Posterior cingulate gyrus (tissue), 11 donors: Measurements from ENCODE around the gene EPS8.

ENCODE experiments used
- DNase-seq, 10 donors: peaks; one replicate each; pipeline versions ENCODE4 v3.0.0 to v3.0.0-alpha.2; 2020 to 2021; ENCODE audit warnings: mixed read lengths in 3 of 10
- intact Hi-C: fragments of 100-400 bp; cut with DNase I; formaldehyde crosslinking; loops from one replicate; pipeline ENCODE4 v1.15.1; 2023

The EPS8 gene

GRCh38 chr12:15701631-15702156 is 87.5 kb downstream of the EPS8 start:
- DNase-seq, result no peak
- intact Hi-C loops, result no loop called here

- no peak for DNase-seq
- intact Hi-C loops, result no loop called here
Measured at GRCh38 chr12:15701206-15701605, 88.0 kb downstream of the EPS8 start.

- intact Hi-C loops, result no loop called here
Measured at GRCh38 chr12:15700595-15700994, 88.6 kb downstream of the EPS8 start.

DNA sequence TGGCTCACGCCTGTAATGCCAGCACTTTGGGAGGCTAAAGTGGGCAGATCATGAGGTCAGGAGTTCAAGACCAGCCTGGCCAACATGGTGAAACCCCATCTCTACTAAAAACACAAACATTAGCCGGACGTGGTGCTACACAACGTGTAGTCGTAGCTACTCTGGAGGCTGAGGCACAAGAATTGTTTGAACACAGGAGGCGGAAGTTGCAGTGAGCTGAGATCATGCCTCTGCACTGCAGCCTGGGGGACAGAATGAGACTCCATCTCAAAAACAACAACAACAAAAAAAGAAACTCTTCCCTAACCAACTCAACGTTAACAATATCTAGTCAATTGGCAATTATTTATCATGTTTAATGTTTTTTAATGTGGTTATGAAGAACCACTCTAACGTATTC is 89.3 kb downstream of the EPS8 start:
- intact Hi-C loops, result no loop called here
- no peak for DNase-seq

More at GRCh38 chr12:15700595-15700994, 88.6 kb downstream of the EPS8 start:
- DNase-seq, result no peak

- DNase-seq, result no peak
- intact Hi-C loops, result no loop called here
Measured at GRCh38 chr12:15698377-15698871, 90.8 kb downstream of the EPS8 start.

- intact Hi-C loops, result no loop called here
- DNase-seq, result no peak
Measured at GRCh38 chr12:15697201-15697600, 92.0 kb downstream of the EPS8 start.

GRCh38 chr12:15693228-15693911 is 95.8 kb downstream of the EPS8 start:
- intact Hi-C loops, result loop anchor here (5.0 kb wide), 1 partner anchor 94 kb away; the partner anchor contains the start of gene EPS8
- DNase-seq, result no peak

DNA sequence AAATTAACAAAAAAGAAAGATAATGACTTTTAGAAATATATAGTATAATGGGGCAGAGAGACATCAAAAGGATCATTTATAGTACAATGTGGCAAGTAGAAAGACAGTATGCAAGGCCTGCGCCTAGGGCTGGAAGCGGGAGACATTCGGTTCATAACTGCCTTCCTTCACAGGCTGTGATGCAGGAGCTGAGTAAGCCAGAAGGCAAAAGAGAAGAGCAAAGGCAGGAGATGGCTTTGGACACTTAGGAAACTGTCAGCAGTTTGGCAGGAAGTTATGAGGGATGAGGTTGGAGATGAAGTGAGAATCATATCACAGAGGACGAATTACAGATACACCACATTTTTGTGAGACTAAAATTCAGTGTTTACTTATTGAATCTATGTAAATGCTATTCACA is 97.8 kb downstream of the EPS8 start:
- intact Hi-C loops, result loop anchor here (5.0 kb wide), 1 partner anchor 96 kb away; the partner anchor contains the start of gene EPS8
- peak in 1 of 10 donors; percentile 33 for DNase-seq

DNA sequence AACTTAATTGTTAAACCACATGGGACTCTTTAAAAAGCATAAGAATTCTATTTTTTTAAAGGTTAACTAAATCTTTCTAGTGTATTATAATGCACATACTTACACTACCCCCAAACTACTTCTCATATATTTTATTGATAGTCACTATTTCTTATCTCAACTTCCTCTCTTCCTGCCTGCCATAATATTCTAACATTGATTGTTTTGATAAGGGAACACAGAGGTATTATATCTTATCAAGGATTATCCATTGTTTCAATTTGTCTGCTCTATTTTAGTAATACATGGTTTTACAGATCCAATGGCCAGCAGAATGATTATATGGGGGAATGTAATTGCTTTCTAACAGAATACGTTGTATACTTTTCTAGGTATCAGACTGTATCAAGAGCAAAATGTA is 98.9 kb downstream of the EPS8 start:
- no peak for DNase-seq
- intact Hi-C loops, result loop anchor here (5.0 kb wide), 1 partner anchor 97 kb away; the partner anchor contains the start of gene EPS8

DNA sequence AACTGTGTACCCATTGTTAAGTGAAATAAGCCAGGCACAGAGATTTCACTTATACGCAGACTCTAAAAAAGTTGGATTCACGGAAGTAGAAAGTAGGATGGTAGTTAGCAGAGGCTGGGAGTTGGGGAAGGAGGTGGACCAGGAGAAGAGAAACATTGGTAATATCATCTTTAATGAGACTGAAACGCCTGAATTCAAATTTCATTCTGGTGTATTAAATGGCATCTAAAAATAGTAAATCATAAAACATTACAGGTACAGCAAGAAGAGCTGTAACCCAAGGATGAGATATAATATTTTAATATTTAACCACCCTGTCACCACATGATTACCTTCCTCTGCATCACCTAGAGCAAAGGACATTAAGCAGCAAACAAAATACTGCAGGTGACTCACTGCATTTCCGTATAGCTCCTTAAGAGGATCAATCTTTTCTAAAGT is 99.4 kb downstream of the EPS8 start:
- no peak for DNase-seq
- intact Hi-C loops, result loop anchor here (5.0 kb wide), 1 partner anchor 98 kb away; the partner anchor contains the start of gene EPS8

DNA sequence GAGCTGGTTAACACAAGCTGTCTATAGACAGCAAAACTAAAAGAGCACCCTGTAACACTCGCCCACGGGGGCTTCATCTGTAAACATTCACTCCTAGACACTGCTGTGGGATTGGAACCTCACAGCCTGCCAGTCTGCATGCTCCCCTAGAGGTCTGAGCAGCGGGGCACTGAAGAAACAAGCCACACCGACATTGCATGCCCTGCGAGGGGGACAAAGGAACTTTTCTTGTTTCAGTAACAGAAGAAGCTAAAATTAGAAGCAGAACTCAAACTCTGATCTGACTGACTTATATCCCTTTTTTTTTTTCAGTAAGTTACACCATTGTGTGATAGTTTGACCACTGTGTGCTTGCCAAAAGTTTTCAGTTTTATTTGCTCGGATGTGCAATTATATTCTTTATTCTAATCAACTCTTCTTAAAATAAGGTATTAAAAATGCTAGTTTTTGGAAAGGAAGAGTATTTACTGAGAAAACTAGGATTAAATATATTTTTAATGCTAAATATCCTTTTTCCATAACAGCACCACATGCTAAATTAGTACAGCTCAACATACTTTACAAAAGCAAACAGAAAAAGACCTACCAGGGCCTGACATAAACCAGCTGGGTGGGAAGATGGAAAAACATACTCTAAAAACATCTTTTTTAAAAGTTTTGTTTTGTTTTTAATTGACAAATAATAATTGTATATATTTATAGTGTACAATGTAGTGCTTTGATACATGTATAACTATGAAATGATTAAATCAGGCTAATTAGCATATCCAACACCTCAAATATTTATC is 100.2 kb downstream of the EPS8 start:
- DNase-seq, result peak in 4 of 10 donors; percentile 21 to 65 (median 49)
- intact Hi-C loops, result no loop called here

- DNase-seq, result peak; percentile 26 to 92 (median 54)
- intact Hi-C loops, result no loop called here
Measured at GRCh38 chr12:15688202-15688736, 100.9 kb downstream of the EPS8 start.

- DNase-seq, result no peak
- intact Hi-C loops, result no loop called here
Measured at GRCh38 chr12:15687583-15687982, 101.6 kb downstream of the EPS8 start.

GRCh38 chr12:15684896-15685658 is 104.1 kb downstream of the EPS8 start:
- DNase-seq, result no peak
- intact Hi-C loops, result no loop called here

DNA sequence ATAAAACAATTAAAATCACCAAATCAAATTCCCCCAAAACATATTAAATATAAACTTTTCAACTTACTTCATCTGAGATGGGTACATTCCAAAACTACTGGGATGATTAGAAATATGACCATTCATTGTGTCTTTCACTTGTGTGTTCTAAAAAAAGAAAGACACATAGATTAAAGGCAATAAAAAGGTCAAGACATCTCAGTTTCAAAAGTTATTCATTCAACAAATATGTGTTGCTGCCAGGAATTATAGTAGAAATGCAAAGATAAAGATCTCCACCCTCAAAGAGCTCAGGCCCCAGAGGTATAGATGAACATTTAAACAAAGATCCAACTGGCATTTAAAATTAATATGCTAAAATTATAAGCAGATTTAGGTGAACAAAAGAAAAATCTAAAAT is 106.4 kb downstream of the EPS8 start:
- intact Hi-C loops, result no loop called here
- DNase-seq, result no peak

- DNase-seq, result no peak
- intact Hi-C loops, result no loop called here
Measured at GRCh38 chr12:15679151-15679550, 110.0 kb downstream of the EPS8 start.

DNA sequence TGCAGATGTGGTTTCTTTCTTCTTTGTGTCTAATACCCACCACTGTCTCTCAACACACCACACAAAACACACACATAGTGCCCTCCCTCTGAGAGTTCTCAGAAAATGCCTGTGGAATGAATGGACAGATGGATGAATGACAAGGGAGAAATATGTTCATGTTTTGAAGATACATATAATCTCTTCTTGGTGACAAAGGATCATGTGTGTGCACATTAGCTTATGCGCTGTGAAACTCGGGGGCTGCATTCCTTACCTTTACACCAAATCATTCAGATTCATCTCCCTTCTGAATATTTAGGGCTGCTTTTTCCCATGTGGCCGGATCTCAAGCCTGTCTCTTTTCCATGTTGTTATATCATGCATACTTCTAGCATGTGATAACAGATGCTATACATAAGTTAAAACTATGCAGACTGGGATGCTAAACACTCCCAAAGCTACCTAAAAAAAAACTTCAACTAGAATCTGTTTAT is 111.4 kb downstream of the EPS8 start:
- intact Hi-C loops, result no loop called here
- DNase-seq, result no peak

GRCh38 chr12:15677228-15677627 is 112.0 kb downstream of the EPS8 start:
- DNase-seq, result no peak
- intact Hi-C loops, result no loop called here

- no peak for DNase-seq
Measured at GRCh38 chr12:15672671-15673270, 116.4 kb downstream of the EPS8 start.

GRCh38 chr12:15670756-15671155 is 118.4 kb downstream of the EPS8 start:
- intact Hi-C loops, result no loop called here
- DNase-seq, result no peak

More at GRCh38 chr12:15672671-15673270, 116.4 kb downstream of the EPS8 start:
- intact Hi-C loops, result no loop called here
